ENCODE measurements around the gene ZNF283. TPM values are rescaled to one million over a fixed set of nuclear protein-coding genes. Genes with fewer than 3 reads are reported as not detected.

Gene ZNF283
- total RNA-seq, 1 donor from 2014 or later = 7.9 TPM

DNA sequence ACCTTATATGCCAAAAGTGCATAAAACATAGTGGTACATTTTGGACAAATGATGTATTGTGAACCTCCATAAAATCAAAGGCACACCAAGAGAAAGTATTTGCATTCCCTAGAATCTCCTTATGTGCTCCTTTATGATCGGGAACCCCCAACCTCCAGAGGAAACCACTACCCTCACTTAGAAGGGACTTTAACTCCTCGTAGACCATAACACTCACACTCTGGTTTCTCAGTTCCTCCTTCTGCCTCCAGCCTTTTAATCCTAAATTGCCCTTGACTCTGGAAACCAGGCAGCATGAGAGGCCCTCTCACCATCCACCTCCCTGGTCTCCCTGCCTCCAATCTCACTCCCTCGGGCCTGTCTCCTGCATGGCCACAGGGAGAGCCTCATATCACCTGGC, 36.5 kb upstream of the ZNF283 start:
- H3K27ac ChIP-seq = no peak overlapping the region
- no peaks in the 10 kb centered on the region for H3K9me3 ChIP-seq
- no peaks in the 10 kb centered on the region for H3K4me1 ChIP-seq
- no peak overlapping the region for H3K4me3 ChIP-seq
- no peaks in the 10 kb centered on the region for H3K27me3 ChIP-seq
- H3K36me3 ChIP-seq = no peaks in the 10 kb centered on the region
- intact Hi-C loops (cut with DNase I) = no loop called here
- no peak for DNase-seq (ENCODE audit: extremely low spot score in 2 of 2)
- TF ChIP-seq POLR2A (IDR thresholded peaks at IDR 0.05) (no peak), POLR2AphosphoS5 (IDR thresholded peaks at IDR 0.05; ENCODE audit: insufficient read depth in 1 of 2, low read depth in 1 of 2) (no peak)
- TF ChIP-seq, protein P1, sequence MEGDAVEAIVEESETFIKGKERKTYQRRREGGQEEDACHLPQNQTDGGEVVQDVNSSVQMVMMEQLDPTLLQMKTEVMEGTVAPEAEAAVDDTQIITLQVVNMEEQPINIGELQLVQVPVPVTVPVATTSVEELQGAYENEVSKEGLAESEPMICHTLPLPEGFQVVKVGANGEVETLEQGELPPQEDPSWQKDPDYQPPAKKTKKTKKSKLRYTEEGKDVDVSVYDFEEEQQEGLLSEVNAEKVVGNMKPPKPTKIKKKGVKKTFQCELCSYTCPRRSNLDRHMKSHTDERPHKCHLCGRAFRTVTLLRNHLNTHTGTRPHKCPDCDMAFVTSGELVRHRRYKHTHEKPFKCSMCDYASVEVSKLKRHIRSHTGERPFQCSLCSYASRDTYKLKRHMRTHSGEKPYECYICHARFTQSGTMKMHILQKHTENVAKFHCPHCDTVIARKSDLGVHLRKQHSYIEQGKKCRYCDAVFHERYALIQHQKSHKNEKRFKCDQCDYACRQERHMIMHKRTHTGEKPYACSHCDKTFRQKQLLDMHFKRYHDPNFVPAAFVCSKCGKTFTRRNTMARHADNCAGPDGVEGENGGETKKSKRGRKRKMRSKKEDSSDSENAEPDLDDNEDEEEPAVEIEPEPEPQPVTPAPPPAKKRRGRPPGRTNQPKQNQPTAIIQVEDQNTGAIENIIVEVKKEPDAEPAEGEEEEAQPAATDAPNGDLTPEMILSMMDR (IDR thresholded peaks at IDR 0.05) = no peak

DNA sequence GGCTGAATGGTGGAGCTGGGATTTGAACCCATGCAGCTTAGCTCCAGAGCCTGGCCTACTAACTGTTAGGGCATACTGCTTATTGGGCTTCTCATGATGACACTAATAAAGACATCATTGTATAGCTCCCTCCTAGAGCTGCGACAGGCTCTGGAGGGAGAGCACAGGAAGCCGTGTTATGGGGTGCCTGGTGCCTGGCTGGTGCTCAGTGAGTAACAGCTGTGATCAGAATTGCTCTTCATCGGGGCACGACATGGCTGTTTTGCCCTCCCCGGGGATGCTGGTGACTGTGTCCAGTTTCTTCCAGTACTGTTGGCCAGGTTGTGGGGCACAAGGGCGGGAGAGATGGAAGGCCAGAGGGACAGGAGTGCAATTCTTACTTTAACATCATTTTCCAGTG, 30.0 kb upstream of the ZNF283 start:
- Histone ChIP-seq H3K4me3 (no peak overlapping the region), H3K36me3 (no peaks in the 10 kb centered on the region), H3K4me1 (peaks cover 10% of the 10 kb centered on the region), H3K27me3 (no peaks in the 10 kb centered on the region), H3K9me3 (no peaks in the 10 kb centered on the region), H3K27ac (no peak overlapping the region)
- no peak for DNase-seq (ENCODE audit: extremely low spot score in 2 of 2)
- TF ChIP-seq POLR2A (IDR thresholded peaks at IDR 0.05) = no peak
- no peak for TF ChIP-seq POLR2AphosphoS5 (IDR thresholded peaks at IDR 0.05; ENCODE audit: insufficient read depth in 1 of 2, low read depth in 1 of 2)
- TF ChIP-seq, protein P1 (IDR thresholded peaks at IDR 0.05) = no peak
- intact Hi-C loops (cut with DNase I) = no loop called here

DNA sequence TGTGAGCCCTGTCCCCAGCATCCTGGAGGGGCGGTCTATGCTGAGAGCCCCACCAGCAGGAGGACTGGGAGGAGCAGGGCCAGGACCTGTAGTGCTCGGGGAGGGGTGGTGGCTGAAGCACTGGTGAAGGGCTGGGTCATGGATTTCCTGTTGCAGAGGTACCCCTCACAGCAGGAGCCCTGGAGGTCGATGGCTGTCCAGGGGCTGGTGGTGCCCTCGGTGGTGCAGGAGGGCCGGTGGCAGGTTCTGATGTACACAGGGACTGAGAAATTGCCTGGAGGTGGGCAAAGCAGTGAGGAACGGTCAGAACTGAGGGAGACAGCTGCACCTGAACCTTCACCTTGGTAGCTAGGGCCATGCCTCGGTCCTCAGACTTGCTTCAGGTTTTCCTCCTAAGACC, 29.6 kb upstream of the ZNF283 start:
- peaks cover 10% of the 10 kb centered on the region for H3K4me1 ChIP-seq
- no peaks in the 10 kb centered on the region for H3K9me3 ChIP-seq
- intact Hi-C loops (cut with DNase I) = no loop called here
- TF ChIP-seq POLR2A (IDR thresholded peaks at IDR 0.05) (no peak), POLR2AphosphoS5 (IDR thresholded peaks at IDR 0.05; ENCODE audit: insufficient read depth in 1 of 2, low read depth in 1 of 2) (no peak)
- TF ChIP-seq, protein P1 (IDR thresholded peaks at IDR 0.05) = no peak
- no peak for DNase-seq (ENCODE audit: extremely low spot score in 2 of 2)
- no peak overlapping the region for H3K4me3 ChIP-seq
- H3K27me3 ChIP-seq = no peaks in the 10 kb centered on the region
- no peaks in the 10 kb centered on the region for H3K36me3 ChIP-seq
- no peak overlapping the region for H3K27ac ChIP-seq

DNA sequence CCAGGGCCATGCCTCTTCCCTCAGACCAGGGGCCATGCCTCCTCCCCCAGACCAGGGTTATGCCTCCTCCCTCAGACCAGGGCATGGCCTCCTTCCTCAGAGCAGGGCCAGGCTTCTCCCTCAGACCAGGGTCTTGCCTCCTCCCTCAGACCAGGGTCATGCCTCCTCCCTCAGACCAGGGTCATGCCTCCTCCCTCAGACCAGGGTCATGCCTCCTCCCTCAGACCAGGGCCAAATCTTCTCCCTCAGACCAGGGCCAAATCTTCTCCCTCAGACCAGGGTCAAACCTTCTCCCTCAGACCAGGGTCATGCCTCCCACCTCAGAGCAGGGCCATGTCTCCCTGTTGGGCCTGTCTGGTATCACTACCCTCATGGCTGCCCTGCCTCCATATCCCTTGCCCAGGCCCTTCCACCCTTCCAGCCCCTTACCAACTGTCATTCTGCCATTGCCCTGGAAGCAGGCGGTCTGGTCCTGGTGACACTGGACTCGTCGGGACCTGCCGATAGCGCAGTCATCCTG, 29.0 kb upstream of the ZNF283 start:
- intact Hi-C loops (cut with DNase I) = no loop called here
- peak overlapping the region; percentile 48 for H3K27ac ChIP-seq
- TF ChIP-seq, protein P1 (IDR thresholded peaks at IDR 0.05) = no peak
- no peak for TF ChIP-seq POLR2AphosphoS5 (IDR thresholded peaks at IDR 0.05; ENCODE audit: insufficient read depth in 1 of 2, low read depth in 1 of 2)
- TF ChIP-seq POLR2A (IDR thresholded peaks at IDR 0.05) = no peak
- H3K27me3 ChIP-seq = no peaks in the 10 kb centered on the region
- H3K9me3 ChIP-seq = no peaks in the 10 kb centered on the region
- no peaks in the 10 kb centered on the region for H3K36me3 ChIP-seq
- no peak for DNase-seq (ENCODE audit: extremely low spot score in 2 of 2)
- peak overlapping the region; percentile 42 to 44 for H3K4me3 ChIP-seq
- H3K4me1 ChIP-seq = peaks cover 10% of the 10 kb centered on the region

DNA sequence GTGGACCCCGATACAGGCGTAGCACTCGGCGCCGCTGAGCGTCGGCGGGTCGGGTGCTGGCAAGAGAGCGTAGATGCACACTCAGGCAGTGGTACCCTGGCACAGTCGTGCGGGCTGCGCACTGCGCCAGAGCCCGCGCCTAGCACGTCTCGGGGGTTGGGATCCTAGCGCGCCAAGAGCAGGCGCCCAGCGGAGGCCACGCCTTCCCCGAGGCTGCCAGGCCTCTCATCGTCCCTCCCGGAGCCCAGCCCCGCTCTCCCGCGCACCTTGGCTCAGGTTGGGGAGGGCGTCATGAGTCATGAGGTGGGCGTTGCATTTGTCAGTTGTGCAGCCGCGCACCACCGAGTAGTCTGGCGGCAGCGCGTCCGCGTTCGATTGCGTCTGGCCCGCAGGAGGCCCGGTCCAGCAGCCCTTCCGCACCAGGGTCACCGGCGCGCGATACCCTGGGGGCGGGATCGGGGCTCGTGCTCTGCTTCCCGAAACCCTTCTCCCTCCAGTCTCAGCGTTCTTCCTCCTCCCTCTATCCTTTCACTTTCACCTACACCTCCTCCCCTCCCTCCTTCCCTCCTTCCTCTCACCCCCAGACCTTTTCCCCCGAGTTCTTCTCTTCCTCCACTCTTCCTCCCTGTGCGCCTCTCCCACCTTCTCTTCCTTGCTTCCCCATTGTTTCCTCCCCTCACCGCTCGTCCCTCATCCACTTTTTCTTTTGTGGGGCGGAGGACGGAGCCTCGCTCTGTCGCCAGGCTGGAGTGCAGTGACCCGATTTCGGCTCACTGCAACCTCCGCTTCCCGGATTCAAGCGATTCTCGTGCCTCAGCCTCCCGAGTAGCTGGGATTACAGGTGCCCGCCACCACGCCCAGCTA, 28.3 kb upstream of the ZNF283 start:
- Histone ChIP-seq H3K4me1 (peaks cover 10% of the 10 kb centered on the region), H3K27ac (peak overlapping the region; percentile 48), H3K9me3 (no peaks in the 10 kb centered on the region), H3K36me3 (no peaks in the 10 kb centered on the region), H3K4me3 (peak overlapping the region; percentile 42 to 44), H3K27me3 (no peaks in the 10 kb centered on the region)
- intact Hi-C loops (cut with DNase I) = no loop called here
- peak in 1 of 2 donors; percentile 78 for TF ChIP-seq POLR2AphosphoS5 (IDR thresholded peaks at IDR 0.05; ENCODE audit: insufficient read depth in 1 of 2, low read depth in 1 of 2)
- TF ChIP-seq, protein P1 (IDR thresholded peaks at IDR 0.05) = no peak
- DNase-seq (ENCODE audit: extremely low spot score in 2 of 2) = no peak
